CD4-positive, alpha-beta T cell (primary cell): ENCODE data around the gene TMEM131L. TPM values are rescaled to one million over a fixed set of nuclear protein-coding genes. Genes with fewer than 3 reads are reported as not detected.
A peak's percentile ranks its signal among the peaks of the same experiment; 100 is the strongest.

ENCODE experiments used
- ATAC-seq: fragments of 200-7000 bp; cut with Tn5 transposase; one replicate; pipeline ENCODE4 v1.10.0; 2022; ENCODE audit warnings: mild to moderate bottlenecking; ENCODE audit not compliant: poor library complexity
- CTCF ChIA-PET: fragments of 350-600 bp; sonication (Branson Sonifier 250); formaldehyde crosslinking; loops from one replicate; lab custom pipeline; 2021; ENCODE audit warnings: antibody characterized with exemption, inconsistent platforms; lab: Charles Lee
- POLR2A ChIA-PET: fragments of 350-600 bp; sonication (Branson Sonifier 250); formaldehyde crosslinking; loops from one replicate; lab custom pipeline; 2021; ENCODE audit warnings: antibody characterized with exemption, inconsistent platforms; lab: Charles Lee
- DNase-seq, 14 experiments: peaks; one replicate each; pipeline ENCODE4 v3.0.0-alpha.2; 2013 to 2020; ENCODE audit warnings: mixed read lengths in 2 of 14
- H3K27ac ChIP-seq, 2 donors: one replicate each; pipeline versions ENCODE4 v1.5.1 to v1.7.0; 2013; ENCODE audit warnings: low read length in 2 of 2, low read depth in 1 of 2, mild to moderate bottlenecking in 1 of 2
- H3K27me3 ChIP-seq, 2 experiments: 1 replicate in 1 of 2; 2 replicates in 1 of 2; pipeline versions ENCODE4 v1.6.1 to v1.7.0; 2013; ENCODE audit warnings: low read length in 2 of 2, control low read depth in 1 of 2, mild to moderate bottlenecking in 1 of 2, moderate library complexity in 1 of 2; ENCODE audit not compliant: insufficient read depth in 2 of 2, control insufficient read depth in 1 of 2
- H3K36me3 ChIP-seq: one replicate; pipeline ENCODE4 v1.6.1; 2013; ENCODE audit warnings: low read length, control low read depth; ENCODE audit not compliant: insufficient read depth
- H3K4me1 ChIP-seq: one replicate; pipeline ENCODE4 v1.6.1; 2013; ENCODE audit warnings: low read length, control low read depth; ENCODE audit not compliant: insufficient read depth
- H3K4me3 ChIP-seq: one replicate; pipeline ENCODE4 v1.5.1; 2013; ENCODE audit warnings: mild to moderate bottlenecking, low read length, moderate library complexity
- H3K9me3 ChIP-seq, 2 experiments: 1 replicate in 1 of 2; 2 replicates in 1 of 2; pipeline versions ENCODE4 v1.6.1 to v1.7.0; 2013; ENCODE audit warnings: low read length in 2 of 2, mild to moderate bottlenecking in 2 of 2, control low read depth in 1 of 2, moderate library complexity in 1 of 2; ENCODE audit not compliant: control insufficient read depth in 1 of 2, insufficient read depth in 1 of 2
- H3K27ac Mint-ChIP-seq: one replicate; pipeline ENCODE4 v1.8.0; 2020; ENCODE audit warnings: mixed read lengths
- H3K27me3 Mint-ChIP-seq: one replicate; pipeline ENCODE4 v1.8.0; 2021; ENCODE audit warnings: mixed read lengths
- H3K36me3 Mint-ChIP-seq: one replicate; pipeline ENCODE4 v1.8.0; 2021; ENCODE audit warnings: low read depth, mixed read lengths
- H3K4me1 Mint-ChIP-seq: one replicate; pipeline ENCODE4 v1.8.0; 2021; ENCODE audit warnings: low read depth, mixed read lengths
- H3K4me3 Mint-ChIP-seq: one replicate; pipeline ENCODE4 v1.8.0; 2020; ENCODE audit warnings: mild to moderate bottlenecking, mixed read lengths
- H3K9me3 Mint-ChIP-seq: one replicate; pipeline ENCODE4 v1.8.0; 2020; ENCODE audit warnings: mixed read lengths
- CTCF ChIP-seq: fragments of 200-600 bp; IDR thresholded peaks from one replicate; pipeline ENCODE4 v1.8.0; 2022; ENCODE audit warnings: antibody characterized with exemption, mild to moderate bottlenecking
- intact Hi-C, 2 experiments: fragments of 100-400 bp; cut with DNase I in 1 of 2; cut with micrococcal nuclease in 1 of 2; formaldehyde crosslinking; loops; one replicate each; pipeline versions ENCODE4 v1.15.1 to v1.9.0; 2023 to 2025; cut with DNase I, micrococcal nuclease
- total RNA-seq, 174 experiments: library from RNA in 2 of 174; stranded (reverse) in 2 of 174; gene quantifications; one replicate each; pipeline ENCODE4 v1.2.3 and lab custom pipeline; 2021 to 2026

The TMEM131L gene
- total RNA-seq, 2 experiments from 2014 or later = 101 to 106 TPM

- Mint-ChIP-seq H3K4me1 (peaks cover 91% of the 10 kb centered on the region), H3K36me3 (peaks cover 53% of the 10 kb centered on the region), H3K9me3 (no peaks in the 10 kb centered on the region), H3K27me3 (no peaks in the 10 kb centered on the region), H3K4me3 (no peak overlapping the region), H3K27ac (peak overlapping the region; percentile 61)
- ChIA-PET CTCF (interaction anchor here (0.7 to 2.5 kb wide), 3 partner anchors 21 to 110 kb away, joined by 3 to 10 read pairs (median 5); no protein-coding TSS in a partner anchor), POLR2A (interaction anchor here (1.2 to 1.5 kb wide), 3 partner anchors 10 to 102 kb away, joined by 3 read pairs; no protein-coding TSS in a partner anchor)
- Histone ChIP-seq H3K36me3 (peaks cover 22% of the 10 kb centered on the region), H3K4me3 (no peak overlapping the region), H3K27me3 (no peaks in the 10 kb centered on the region), H3K4me1 (peaks cover 52% of the 10 kb centered on the region), H3K27ac (no peak overlapping the region), H3K9me3 (no peaks in the 10 kb centered on the region)
- ATAC-seq = no peak
- no peak for DNase-seq
- intact Hi-C loops = no loop called here
- TF ChIP-seq CTCF = no peak
Observed at GRCh38 chr4:153543351-153543750, 77.2 kb downstream of the TMEM131L start.

- no peaks in the 10 kb centered on the region for H3K27me3 Mint-ChIP-seq
- ATAC-seq (no peak), DNase-seq (no peak)
- peak overlapping the region; percentile 12 for H3K27ac Mint-ChIP-seq
- Histone ChIP-seq H3K27ac (no peak overlapping the region), H3K4me1 (peaks cover 47% of the 10 kb centered on the region), H3K9me3 (no peaks in the 10 kb centered on the region), H3K27me3 (no peaks in the 10 kb centered on the region), H3K4me3 (no peak overlapping the region), H3K36me3 (peaks cover 20% of the 10 kb centered on the region)
- H3K36me3 Mint-ChIP-seq = peaks cover 60% of the 10 kb centered on the region
- intact Hi-C loops = no loop called here
- ChIA-PET POLR2A (no interaction called here), CTCF (no interaction called here)
- no peak for TF ChIP-seq CTCF
- H3K4me1 Mint-ChIP-seq = peaks cover 88% of the 10 kb centered on the region
- H3K9me3 Mint-ChIP-seq = no peaks in the 10 kb centered on the region
- H3K4me3 Mint-ChIP-seq = no peak overlapping the region
Observed at GRCh38 chr4:153545822-153546221, 79.7 kb downstream of the TMEM131L start.

- H3K9me3 Mint-ChIP-seq = no peaks in the 10 kb centered on the region
- Histone ChIP-seq H3K36me3 (peaks cover 24% of the 10 kb centered on the region), H3K4me1 (peaks cover 43% of the 10 kb centered on the region), H3K27ac (no peak overlapping the region), H3K27me3 (no peaks in the 10 kb centered on the region), H3K9me3 (no peaks in the 10 kb centered on the region), H3K4me3 (no peak overlapping the region)
- peaks cover 61% of the 10 kb centered on the region for H3K36me3 Mint-ChIP-seq
- no peak overlapping the region for H3K4me3 Mint-ChIP-seq
- TF ChIP-seq CTCF = no peak
- H3K27ac Mint-ChIP-seq = peak overlapping the region; percentile 12
- DNase-seq = no peak
- ATAC-seq = no peak
- intact Hi-C loops = no loop called here
- no peaks in the 10 kb centered on the region for H3K27me3 Mint-ChIP-seq
- POLR2A ChIA-PET = interaction anchor here (1.0 kb wide), 1 partner anchor 24 kb away, joined by 3 read pairs; no protein-coding TSS in a partner anchor
- CTCF ChIA-PET = no interaction called here
- peaks cover 86% of the 10 kb centered on the region for H3K4me1 Mint-ChIP-seq
Observed at GRCh38 chr4:153546280-153546679, 80.1 kb downstream of the TMEM131L start.
